GM20431 (cell line): ENCODE data around the gene MET.
"Not testable (repeated sequence)": the region's sequence is repeated elsewhere in the genome, so short reads cannot be mapped to it uniquely, and the experiment has no call there.

Experiments
- in situ Hi-C: fragments of 300-500 bp; cut with MseI, MboI; formaldehyde crosslinking; loops from one replicate; pipeline ENCODE4 v1.15.0; 2020; ENCODE audit warnings: low sequenced_read_pairs; ENCODE audit not compliant: unreplicated experiment

MET gene

GRCh38 chr7:116723959-116724529 is 52.0 kb downstream of the MET start:
- in situ Hi-C loops, result not testable (repeated sequence)

DNA sequence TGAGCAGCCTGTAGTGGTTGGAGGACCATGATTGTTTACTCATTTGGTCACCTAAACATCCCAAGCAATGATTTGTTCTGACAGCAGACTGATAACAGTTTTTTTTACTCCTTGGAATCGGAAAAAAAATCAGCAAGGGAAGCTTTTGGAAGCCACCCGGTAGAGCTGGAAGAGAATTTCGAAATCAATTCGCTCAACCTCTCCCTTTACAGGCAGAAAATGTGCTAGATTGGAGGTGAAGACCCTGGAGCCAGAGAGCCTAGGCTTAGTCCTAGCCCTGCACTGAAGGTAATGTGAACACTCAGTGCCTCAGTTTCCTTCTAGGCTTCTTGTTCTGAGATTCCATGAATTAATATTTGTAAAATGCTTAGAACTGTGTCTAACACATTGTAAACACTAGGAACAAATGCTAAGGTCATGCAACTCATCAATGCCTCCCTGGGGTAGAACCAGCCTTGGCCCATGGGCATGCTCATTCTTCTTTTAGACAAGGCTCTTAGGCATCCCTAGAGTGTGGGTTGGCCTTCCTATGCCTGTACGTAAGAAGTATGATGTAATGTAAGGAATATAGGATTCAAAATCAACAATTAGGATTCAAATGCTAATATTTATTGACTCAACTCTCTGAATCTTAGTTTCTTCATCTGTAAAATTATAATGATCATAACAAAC is 52.7 kb downstream of the MET start:
- in situ Hi-C loops, result no loop called here

GRCh38 chr7:116726149-116726548 is 54.2 kb downstream of the MET start:
- in situ Hi-C loops, result no loop called here

DNA sequence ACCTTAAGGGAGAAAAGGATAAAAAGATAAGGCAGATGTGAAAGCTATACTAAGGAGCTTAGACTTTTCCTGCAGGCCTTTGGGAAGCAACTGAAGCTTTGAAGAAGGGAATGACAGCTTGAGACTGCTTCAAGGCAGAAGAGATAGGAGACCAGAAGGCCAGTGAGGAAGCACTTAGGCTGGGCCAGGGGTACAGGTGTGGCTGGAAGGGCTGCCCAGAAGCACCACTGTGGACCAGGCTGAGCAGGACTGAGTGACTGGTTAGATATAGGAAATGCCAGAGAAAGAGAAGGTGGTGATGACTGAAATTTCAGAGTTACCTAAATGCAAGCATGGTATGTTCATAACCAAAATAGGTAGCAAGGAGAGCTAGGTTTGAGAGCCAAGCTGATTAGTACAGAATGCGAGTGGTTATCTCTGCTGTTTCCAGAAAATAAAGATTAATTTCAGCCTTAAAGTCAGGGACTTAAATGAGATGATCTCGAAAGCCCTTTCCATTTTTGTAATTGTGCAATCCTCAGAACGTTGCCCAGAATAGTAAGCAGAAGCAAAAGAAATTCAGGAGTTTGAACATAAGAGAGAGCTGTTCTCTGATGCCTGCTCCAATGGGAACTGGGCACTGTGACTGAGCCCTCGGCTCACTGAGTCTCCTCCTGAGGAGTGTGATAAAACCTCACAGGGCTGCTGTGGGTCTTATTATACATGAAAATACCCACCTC is 54.9 kb downstream of the MET start:
- in situ Hi-C loops, result no loop called here

- in situ Hi-C loops, result no loop called here
These were observed 55.5 kb downstream of the MET start for GRCh38 chr7:116727432-116728009.

DNA sequence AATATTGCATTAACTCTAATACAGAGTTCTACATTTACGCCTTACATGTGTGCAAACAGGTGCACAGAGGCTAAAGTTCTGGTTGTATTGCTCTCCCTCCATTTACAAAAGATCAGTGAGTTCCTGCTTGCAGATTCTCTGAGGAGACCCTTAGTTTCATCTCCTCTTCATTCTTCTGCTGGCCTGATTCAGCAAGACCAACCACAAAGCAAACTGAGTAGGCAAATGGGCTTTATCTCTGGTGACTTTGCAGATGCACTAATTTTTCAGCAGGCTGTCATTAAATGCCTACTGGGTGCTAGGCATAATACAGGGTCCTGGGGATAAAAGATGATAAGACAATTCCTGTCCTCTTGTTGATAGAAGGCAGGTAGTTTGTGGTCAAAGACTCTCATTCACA is 56.4 kb downstream of the MET start:
- in situ Hi-C loops, result no loop called here

- in situ Hi-C loops, result no loop called here
These were observed 58.4 kb downstream of the MET start for GRCh38 chr7:116730097-116731022.

DNA sequence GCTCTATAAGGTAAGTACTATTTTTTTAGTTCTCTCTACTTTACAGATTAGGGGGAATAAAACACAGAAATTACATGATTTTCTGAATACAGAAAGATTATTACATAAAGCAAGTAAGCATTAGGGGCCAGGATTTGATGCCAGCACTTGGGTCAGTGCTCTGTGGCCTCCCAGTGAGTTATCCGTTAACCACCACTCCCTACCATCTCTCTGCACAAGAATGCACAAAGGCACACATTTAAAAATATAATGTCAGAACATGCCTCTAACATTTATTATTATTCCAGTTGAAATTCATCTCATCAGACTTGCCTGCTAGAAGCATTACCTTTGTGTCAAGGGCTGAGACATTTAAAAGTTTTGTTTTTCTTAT is 59.0 kb downstream of the MET start:
- in situ Hi-C loops, result no loop called here

DNA sequence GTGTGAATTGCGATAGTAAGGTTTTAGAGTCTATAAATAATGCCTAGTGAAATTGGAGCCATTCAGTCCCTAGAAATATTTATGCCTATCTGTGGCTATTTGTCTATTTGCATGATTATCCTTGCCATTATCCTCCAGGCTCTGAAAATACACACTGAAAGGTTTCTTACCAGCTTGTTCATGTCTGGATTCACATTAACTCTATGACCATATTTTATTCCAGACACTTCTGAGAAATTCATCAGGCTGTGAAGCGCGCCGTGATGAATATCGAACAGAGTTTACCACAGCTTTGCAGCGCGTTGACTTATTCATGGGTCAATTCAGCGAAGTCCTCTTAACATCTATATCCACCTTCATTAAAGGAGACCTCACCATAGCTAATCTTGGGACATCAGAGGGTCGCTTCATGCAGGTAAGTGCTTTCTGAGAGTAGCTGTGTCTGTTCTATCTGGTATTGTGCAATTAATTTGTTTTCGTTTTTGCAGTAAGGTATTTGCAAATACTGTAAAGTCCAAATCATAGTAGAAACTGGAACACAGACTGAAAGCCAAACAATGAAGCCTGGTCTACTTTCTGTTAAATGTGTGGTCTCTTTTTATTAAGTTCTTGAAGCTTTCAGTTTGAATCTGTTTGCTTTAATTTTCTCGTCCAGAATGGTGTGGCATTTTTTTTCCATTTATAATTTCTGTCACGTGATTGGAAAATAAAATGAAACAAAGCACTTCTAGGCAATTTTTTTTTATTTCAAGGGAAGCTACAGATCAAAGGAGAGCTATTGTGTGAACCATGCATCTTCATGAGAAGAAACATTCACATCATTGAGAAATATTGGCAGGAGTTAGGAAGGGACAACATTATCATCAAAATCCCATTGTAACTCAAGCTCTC is 59.7 kb downstream of the MET start:
- in situ Hi-C loops, result no loop called here

DNA sequence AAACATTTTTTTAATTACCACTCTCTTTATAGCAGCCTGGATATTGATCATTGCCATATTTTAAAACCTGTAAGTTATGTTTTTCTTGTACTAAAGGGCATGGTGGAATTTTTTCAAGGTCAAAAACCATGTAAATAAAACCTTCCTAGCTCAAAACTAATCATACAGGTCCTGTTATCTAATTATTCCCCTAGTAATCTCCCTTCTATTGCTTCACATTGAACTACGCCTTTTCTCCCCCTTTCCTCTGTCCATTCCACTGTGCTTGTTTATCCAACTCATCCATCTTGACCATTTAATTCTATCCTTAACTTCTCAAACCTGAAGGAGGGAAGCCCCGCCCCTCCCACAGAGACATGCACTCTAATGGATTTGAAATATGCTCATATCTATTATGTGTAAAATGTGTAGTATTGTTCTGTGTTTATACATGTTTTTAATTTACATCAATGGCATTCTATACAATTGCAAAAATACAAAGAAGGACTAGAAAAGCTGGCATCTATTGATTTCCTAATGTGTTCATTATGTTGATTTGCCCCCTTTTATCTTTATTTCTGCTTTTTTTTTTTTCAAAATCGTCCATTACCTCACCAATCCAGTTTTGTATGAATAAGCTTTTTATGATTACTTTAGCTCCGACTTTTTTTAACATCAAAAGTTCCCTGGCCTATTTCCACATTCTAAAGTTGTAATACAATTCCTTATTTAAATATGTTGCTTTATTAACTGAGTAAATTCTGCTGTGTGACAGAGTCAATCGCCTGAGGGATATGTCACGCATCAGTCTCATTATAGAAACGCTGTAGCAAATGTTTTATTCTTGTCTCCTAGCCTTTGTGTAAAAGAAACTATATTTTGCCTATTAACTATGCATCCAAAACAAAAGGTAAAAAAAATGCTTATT is 61.0 kb downstream of the MET start:
- in situ Hi-C loops, result no loop called here

GRCh38 chr7:116733924-116734580 is 62.1 kb downstream of the MET start:
- in situ Hi-C loops, result no loop called here

GRCh38 chr7:116734710-116735109 is 62.7 kb downstream of the MET start:
- in situ Hi-C loops, result no loop called here

GRCh38 chr7:116736927-116737715 is 65.1 kb downstream of the MET start:
- in situ Hi-C loops, result no loop called here

DNA sequence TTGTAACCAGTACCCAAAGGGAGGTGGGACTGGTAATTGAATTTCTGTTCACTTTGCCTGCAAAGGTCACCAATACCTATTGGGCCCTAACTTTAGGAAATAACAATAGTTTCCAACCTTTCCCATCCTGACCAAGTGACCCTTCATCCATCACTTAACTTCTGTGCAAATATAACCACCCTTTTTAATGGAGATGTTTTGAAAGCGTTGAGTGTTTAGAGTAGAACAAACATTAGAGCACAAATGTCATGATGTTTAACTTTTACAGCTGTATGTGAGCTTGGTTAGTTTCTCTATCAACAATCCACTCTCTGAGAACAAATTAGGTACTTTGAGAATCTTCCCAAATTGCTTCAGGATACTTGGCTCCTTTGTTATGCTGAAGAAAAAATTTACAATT is 66.4 kb downstream of the MET start:
- in situ Hi-C loops, result no loop called here

DNA sequence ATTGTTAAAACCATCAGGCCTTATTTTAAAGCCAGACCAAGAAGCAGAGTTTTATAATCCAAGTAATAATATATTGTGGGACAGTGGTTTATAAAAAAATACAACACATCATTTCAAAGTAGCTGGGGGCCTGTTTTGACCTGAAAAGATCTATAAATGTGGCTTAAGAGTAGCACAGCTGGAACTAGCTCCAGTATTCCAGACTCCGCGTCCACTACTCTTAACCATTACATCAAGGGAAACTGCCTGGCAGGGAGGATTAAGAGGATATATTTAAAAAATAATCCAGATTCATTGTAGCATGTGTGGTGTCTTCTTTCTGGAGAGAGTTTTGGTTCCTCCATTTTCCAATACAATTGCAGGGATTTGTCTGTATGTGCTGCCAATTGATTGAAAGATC is 67.3 kb downstream of the MET start:
- in situ Hi-C loops, result no loop called here

DNA sequence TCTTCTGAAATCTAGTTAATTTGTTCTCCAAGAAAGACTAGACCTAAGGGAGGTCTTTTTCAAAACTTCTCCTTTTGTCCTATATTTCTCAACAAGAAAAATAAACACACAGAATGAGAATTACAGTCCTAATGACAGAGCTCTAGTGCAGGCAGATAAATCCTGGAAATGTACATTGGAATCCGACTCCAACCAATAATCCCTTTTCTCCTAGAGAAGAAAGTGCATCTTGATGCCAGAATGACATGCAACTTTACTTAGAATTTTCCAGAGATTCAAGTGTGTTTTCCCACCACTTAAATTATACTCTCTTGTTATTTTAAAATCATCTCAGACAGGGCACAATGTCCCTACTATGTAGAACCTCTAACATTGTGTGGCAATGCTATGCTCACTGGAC is 68.2 kb downstream of the MET start:
- in situ Hi-C loops, result no loop called here
